A204.1 (cell line): ENCODE results near the gene ABHD10.

Experiments used
- FAIRE-seq: peaks from 2 replicates; lab custom pipeline; 2012; peaks lifted over from hg19 to GRCh38; lab: Jason Lieb, UNC

ABHD10 gene

GRCh38 chr3:111965484-111965883 is 13.3 kb upstream of the ABHD10 start:
- no peak for FAIRE-seq

GRCh38 chr3:111967068-111967467 is 11.8 kb upstream of the ABHD10 start:
- FAIRE-seq = no peak

GRCh38 chr3:111967651-111968274 is 11.1 kb upstream of the ABHD10 start:
- peak; percentile 32 for FAIRE-seq

DNA sequence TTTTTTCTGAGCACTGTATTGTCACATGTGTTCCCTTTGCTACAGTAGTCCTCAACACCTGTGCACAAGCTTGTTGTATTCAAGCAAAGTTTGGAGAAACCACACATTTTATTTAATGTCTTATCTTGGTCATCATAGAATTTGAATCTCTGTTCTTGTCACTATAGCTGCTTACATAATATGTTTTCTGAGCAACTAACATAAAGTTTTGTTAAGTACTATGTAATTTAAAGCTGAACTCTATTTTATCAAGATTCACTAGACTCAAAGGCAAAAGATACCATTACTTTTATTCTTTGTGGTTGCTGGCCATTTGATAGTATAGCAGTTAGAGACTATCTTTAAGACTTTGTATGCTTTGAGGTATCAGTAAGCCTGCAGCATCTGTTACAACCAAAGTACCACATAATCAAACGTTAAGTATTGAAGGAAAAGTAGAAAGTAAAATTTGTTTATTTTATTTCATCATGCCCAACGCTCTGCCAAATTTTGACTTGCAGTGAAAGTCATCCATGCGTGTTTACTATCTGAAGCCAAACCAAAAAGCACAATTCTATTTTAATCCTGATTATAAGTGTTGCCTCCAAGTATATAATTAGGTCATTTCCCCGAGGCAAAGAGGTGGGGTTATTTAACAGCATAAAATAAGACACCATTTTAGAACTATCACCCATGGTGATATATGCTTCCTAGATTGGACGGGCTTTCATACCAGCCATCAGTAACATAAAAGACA is 10.3 kb upstream of the ABHD10 start:
- FAIRE-seq = no peak

DNA sequence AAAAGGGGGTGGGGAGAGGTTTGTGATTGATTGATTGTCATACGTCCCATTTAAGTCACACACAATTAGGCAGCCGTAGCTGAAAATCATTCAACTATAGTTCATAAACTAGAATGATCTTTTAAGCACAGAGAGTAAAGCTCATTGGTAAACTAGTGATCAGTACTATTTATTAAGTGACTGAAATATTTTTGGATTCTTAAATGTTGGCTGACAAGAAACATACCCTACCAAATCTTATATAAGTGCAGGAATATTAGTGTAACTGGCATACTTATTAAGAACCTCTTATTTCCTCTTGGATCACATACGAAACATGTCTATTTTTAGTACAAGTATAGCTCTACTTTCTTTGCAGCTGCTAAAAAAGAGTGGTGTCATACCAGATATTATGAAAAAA is 8.4 kb upstream of the ABHD10 start:
- FAIRE-seq = no peak

- FAIRE-seq = no peak
Measured at GRCh38 chr3:111971533-111972130, 7.2 kb upstream of the ABHD10 start.

DNA sequence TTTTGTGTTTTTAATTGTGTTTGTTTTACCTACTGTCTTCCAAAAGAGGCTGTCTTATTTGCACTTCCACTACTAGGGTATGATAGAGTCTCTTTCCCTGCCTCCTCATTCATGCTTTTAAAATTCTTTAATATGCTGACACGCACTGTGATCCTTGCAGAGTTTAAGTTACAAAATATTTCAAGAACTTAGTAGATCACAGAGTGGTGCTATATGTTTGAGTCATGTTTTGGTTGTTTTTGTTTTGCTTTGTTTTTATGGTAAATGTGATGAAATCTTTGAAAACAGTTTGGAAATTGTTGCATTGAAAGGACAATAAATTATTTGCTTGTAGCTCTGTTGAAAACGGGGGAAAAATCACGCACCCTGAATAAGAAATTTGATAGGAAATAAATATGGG is 5.9 kb upstream of the ABHD10 start:
- no peak for FAIRE-seq

DNA sequence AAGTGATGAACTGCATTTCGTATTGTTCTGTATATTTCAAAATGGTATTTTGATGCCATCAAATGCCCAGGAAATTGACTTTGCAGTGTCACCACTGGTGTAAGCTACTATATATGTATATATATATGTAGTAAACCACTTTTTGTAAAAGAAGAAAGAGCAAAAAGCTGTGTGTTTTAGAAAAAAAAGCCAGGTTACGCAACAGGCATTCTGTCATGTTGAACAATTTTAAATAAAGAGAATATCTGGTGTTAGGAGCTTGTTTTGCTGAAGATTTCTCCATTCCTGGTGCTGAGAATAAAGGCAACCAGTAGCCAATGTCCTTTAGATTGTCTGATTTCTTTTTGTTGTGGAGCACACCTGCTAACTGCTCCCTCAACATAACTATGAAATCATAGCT is 3.7 kb upstream of the ABHD10 start:
- FAIRE-seq = no peak

DNA sequence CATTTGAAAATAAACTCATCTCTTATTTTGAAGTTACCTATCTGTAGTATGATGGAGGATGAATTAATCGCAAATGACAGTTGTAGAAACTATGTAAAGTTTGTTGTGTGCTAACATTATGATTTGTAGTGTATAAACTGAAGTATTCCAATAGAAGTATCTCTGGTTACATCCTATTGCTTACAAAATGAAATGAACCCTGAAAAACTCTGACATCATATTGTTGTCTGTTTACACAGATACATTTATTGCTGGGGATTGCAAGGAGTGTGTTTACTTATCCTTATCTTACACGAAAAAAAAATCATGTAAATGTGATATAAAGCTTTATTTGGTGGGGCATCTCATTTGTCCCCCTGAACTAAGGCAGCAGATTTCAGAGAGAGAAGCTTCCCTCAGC is 2.6 kb upstream of the ABHD10 start:
- no peak for FAIRE-seq

- no peak for FAIRE-seq
Measured at GRCh38 chr3:111979434-111980038, 710 bp downstream of the ABHD10 start.

DNA sequence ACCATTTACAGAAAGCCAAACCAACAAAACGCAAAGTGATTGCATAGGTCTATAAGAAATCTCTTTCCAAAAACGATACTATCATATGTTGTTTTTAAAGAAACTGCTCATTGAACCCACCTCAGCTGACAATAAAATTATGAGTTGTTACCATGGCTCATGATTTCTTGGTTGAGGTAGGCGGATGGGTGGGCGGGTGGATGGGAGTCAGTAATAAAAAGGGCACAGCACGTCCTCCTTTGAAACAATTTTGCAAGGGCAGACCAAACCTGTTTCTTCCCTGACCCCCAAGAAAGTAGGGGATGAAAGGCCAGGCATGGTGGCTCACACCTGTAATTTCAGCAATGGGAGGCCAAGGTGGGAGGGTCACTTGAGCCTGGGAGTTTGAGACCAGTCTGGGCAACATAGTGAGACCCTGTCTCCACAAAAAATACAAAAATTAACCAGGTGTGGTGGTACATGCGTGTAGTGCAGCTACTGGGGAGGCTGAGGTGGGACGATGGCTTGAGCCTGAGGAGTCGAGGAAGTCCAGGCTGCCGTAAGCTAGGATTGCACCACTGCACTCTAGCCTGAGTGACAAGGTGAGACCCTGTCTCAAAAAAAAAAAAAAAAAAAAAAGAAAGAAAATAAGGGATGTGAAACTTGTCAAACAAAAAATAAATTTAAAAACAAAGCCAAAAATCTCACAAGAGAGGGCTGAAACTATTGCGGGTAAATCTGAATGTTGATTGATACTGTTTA is 2.1 kb downstream of the ABHD10 start:
- no peak for FAIRE-seq

DNA sequence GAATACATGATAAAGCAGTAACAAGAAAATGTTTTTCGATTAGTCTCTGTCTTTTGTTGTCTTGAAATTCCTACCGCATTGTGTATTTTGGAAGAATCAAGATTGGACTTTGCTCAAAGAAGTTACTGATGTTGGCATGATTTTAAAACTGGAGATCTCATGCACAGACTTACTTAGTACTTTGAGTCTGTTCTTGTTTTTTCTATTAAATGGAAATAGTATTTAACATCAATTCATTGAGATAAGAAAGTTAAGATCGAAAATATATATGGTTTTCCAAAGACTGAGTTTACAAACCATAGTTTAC is 2.6 kb downstream of the ABHD10 start:
- no peak for FAIRE-seq

GRCh38 chr3:111984636-111985298 is 5.9 kb downstream of the ABHD10 start:
- FAIRE-seq = no peak

DNA sequence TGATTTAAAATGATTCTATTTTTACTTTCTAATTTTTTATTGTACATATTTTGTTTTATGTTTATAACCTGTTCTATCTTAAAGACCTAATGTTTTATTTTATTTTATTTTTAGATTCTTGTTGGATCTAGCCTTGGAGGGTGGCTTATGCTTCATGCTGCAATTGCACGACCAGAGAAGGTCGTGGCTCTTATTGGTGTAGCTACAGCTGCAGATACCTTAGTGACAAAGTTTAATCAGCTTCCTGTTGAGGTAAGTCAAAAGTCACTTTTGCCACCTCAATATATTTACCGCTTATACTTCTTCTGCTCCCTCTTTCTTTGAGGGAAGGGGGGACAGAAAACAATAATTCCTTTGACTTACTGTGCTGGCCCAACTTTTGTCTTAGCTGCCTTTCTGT is 8.0 kb downstream of the ABHD10 start:
- FAIRE-seq = peak; percentile 16

GRCh38 chr3:111989061-111989678 is 10.3 kb downstream of the ABHD10 start:
- peak; percentile 91 for FAIRE-seq

DNA sequence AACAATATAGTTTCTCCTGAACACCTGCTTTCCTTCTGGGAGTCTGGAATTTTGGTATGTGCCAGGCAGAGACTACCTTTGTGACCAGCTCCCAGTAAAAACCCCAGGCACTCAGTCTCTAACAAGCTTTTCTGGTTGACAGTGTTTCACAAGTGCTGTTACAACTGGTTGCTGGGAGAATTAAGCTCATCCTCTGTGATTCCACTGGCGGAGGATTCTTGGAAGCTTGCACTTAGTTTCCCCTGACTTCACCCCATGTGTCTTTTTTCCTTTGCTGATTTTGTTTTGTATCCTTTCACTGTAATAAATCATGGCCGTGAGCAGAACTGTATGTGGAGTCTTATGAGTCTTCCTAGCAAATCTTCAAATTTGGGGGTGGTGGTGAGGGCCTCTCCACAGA is 14.2 kb downstream of the ABHD10 start:
- no peak for FAIRE-seq

GRCh38 chr3:111998636-111999483 is 20.0 kb downstream of the ABHD10 start, which contains the start of gene TAGLN3:
Gene TAGLN3 (plus strand): TSS chr3:111998922. CDS start chr3:111999423, 501 bp downstream.
- no peak for FAIRE-seq

DNA sequence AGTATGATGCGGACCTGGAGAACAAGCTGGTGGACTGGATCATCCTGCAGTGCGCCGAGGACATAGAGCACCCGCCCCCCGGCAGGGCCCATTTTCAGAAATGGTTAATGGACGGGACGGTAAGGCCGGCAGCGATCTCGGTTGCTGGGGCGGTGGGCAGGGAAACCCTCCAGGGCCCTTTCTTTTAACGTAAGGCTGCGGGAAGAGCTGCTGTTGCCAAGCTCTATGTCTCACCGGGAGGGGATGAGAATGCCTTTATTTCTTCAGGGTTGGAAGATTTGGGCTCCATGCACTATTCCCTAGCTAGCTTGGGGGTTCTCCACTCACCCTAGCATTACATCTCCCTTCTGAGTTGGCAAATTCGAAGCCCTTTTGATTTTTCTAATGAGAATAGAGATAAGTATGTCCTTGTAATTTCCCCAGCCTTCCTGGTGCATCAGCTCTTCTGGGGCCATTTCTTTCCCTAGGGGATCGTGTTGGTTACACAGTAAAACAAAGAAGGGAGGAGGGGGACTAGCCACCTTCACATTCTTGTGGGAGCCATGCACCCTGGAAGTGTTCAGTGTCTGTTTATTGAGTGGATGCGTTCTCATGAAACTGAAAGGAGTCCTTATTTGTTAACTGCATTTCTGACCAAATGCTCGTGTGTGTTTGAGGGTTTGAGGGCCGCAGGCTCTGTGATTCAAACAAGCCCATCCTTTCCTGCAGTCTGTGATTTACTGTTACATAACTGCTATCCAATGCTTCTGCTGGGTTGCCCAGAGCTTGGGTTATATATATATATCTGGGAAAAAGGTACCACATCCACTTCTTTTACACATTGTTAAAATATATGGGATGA is 20.9 kb downstream of the ABHD10 start:
- no peak for FAIRE-seq

- FAIRE-seq = no peak
Measured at GRCh38 chr3:112000367-112000771, 21.5 kb downstream of the ABHD10 start.

DNA sequence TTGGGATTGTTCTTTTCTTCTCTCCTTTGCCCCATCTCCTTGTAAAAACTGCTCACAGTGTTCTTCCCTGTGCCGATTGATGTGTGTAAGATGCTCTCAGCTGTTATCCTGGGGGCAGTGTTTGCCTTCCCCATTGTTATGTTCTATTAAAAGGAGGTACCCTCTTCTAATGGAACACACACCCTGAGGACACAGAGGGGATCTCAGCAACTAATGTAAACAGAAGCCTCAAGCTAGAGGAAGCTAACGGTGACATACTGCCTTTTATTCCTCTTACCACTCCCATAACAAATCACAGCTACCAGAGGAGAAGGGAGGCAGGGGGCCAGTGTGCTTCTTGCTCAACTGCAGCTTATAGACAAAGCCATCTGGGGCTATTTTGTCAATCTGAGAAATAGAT is 22.1 kb downstream of the ABHD10 start:
- FAIRE-seq = no peak
